NCI-H510A treated with DMSO at 0.1 percent for 48 hours (cell line): ENCODE measurements around the gene PRSS1.
"Not testable (repeated sequence)": the region's sequence is repeated elsewhere in the genome, so short reads cannot be mapped to it uniquely, and the experiment has no call there.

Experiments used
- DNase-seq: peaks from one replicate; lab custom pipeline; 2025; lab: John Stamatoyannopoulos, UW

PRSS1 gene

DNA sequence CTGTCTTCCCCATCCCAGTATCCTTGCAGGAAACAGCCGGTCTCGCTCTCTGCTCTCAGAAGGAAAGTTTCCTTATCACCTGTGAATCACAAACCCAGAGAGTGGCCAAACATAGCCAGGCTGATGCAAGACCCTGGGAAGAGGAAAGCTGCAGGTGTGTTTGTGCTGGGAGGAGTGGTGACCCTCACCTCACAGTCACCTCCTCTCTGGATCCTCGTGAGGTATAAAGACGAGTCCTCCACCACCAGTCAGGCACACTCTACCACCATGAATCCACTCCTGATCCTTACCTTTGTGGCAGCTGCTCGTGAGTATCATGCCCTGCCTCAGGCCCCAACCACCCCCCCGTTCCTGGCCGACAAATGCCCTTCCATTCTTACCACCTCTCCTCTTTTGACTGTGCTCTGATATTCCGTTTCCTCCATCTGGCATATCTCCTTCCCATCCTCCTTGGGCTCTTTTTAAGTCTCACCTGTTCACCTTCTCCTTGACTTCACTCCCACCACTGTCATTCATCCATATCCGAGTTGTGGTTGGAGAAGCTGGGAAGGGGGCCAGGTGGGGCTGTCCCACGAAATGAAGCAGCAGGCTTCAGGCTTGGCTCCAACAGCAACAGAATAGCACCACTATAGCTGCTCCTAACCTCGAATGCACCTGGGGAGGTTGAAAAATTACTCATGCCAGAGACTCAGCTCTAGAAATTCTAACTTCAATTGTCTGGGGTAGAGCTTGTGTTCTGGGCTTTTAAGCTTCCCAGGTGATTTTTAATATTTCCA, at the start of gene PRSS1:
PRSS1 (plus strand) TSS at position 255 of the 776 bp plus-strand sequence; CDS start at position 268, 13 bp downstream.
- no peak for DNase-seq

DNA sequence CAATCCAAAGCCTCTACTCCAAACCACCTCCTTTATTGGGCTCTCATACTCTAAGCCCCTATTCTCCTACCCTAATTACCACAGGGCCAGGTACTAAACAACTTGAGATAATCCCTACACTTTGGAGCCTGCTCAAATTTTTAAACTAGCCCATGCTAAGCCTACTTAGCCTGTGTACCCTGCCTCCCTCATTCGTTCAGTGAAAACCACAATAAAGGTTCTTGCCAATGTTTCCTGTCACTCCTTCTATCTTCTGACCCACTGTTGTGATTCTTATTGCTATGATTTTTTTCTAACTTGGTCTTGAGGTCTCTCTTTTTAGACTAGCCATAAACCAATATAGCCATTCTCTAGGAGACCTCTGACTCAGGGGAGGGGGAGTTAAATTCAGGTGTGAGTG, 48.3 kb upstream of the PRSS1 start:
- DNase-seq, result not testable (repeated sequence)

DNA sequence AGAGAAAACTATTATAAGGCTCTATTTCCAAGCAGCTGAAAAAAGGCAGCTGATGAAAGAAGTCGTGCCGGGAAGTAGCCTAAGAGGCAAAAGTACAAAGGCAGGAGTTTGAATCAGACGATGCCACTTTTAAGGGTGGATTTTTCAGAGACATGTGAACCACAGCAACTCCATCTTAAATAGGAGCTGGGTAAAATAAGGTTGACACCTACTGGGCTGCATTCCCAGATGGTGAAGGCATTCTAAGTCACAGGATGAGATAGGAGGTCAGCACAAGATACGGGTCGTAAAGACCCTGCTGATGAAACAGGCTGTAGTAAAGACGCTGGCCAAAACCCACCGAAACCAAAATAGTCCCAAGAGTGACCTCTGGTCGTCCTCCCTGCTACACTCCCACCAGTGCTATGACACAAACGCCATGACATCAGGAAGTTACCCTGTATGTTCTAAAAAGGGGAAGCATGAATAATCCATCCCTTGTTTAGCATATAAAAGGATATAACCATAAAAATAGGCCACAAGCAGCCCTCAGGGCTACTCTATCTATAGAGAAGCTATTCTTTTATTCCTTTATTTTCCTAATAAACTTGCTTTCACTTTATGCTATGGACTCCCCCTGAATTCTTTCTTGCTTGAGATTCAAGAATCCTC, 45.5 kb upstream of the PRSS1 start:
- DNase-seq, result no peak

DNA sequence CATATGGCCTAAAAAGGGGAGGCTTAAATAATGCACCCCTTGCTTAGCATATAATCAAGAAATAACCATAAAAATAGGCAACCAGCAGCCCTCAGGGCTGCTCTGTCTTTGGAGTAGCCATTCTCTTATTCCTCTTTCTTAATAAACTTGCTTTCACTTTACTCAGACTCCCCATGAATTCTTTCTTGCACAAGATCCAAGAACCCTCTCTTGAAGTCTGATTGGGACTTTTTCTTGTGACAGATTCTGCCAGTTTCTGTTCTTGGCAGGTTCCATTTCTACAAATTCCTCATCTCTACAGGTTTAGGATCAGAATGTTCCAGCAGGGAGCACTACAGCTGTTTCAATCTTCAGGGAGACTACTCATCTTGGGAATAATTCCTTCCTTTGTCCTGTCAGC, 40.5 kb upstream of the PRSS1 start:
- DNase-seq, result not testable (repeated sequence)

DNA sequence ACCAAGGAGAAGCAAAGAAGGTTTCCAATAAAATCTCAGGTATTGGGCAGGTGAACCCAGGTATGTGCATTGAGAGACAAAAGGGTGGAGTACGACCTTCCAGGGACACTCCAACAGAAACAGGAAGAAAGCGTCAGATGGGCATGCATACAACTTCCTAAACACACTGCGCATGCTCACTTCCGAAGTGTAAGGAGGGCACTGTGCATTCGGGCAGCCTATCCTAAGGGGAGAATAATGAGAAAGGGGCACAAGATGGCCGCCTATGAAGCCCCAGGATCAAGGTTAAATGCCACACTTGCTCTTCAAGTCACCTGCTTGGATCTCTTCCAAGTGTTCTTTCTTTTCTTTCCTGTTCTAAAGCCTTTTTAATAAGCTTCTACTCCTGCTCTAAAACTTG, 39.4 kb upstream of the PRSS1 start:
- DNase-seq, result no peak

DNA sequence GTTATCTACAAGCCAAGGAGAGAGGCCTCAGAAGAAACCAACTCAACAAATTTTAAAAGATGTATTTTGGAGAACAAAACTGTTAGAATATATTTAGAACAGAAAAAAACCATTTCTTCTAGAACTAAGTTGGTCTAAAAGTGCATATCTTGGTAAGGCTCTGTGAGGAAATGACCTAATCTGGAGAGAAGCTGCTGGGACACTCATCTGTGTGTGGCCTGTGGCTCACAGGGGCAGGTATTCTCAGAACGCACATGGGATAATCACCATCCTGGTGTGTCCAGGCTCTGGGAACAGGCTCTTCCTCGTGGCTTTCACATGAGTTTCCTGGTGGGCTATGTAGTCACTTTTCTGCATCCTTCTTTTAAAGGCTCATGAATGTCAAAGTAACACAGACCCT, 38.1 kb upstream of the PRSS1 start:
- no peak for DNase-seq

DNA sequence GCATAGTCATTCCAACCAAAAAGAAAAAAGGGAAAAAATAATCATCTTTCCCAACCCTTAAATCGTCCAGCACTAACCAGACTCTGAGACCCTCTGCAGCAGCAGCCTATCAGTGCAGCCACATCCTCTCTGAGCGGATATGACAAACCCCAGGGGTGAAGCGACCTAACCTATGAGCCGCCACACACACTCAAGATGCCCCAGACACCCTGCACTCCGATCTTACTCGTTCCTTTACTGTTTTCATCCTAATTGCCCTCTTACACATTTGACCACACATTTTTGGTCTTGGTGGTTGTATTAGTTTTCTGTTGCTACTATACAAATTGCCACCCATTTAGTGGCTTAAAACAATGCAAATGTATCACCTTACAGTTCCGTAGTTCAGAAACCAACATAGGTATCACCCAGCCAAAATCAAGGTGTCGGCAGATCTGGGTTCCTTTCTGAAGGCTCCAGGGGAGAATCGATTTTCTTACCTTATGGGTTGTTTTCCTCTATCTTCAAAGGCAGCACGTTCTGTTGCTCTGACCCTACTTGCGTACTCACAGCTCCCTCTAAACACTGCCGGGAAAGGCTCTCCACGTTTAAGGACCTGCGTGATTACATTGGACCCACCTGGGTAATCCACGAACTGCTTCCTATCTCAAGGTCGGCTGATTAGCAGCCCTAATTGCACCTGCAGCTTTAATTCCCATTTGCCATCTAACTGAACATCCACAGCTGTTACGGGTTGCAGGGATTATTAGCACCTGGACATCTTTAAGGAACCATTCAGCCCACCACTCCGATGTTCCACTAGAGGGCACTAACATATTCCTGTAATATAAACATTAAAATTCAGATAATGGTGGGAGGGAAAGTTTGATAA, 37.3 kb upstream of the PRSS1 start:
- DNase-seq, result no peak

DNA sequence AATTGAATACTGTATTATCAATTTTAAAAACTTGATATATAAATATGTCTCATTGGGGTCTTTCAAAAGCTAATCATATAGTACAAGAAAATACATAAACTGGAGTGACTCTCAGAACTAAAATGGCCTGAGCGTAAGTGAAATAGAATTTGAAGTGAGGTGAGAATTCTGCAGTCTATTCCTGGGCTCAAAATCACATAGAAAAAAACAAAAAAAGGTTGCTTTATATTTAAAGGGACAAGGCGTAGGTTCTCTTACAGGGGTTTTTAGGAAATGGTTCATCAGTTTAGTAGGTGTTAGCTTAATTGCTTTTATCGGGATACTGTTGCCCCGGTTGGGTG, 36.7 kb upstream of the PRSS1 start:
- DNase-seq, result no peak

DNA sequence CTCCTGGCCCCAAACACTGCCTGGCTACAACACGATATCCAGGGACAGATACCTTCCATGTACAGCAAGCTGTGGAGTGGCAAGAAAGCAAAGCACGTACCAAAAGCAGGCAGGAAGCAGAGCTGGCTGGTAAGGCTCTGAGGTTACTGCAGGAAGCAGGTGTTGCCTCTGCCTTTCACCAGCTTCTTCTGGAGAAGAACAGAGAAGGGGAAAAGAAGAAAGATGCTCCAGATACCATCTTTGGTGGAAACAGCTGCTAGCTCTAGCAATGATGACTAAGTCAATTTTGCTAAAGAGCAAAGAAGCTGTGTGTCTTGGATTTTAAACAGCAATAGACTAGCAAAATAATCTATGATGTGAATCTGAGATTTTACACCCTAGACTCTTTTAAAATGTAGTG, 34.9 kb upstream of the PRSS1 start:
- no peak for DNase-seq

DNA sequence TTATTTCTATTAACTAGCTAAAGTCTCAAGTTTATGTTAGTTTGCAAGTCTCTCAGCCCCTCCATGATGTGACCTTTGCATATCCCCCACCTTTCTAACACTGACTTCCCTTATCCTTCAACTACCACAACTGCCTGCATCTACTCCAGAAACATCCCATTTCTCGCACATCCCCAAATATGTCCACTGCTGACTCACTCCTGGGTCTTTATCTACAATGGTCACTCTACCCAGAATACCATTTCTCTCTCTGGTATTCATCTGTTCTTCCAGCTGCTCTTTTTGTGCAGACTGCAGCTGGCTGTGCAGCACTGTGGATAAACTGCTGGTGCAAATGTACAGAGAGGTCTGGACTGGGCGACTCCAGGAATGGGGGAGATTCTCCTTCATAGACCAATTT, 32.7 kb upstream of the PRSS1 start:
- no peak for DNase-seq

DNA sequence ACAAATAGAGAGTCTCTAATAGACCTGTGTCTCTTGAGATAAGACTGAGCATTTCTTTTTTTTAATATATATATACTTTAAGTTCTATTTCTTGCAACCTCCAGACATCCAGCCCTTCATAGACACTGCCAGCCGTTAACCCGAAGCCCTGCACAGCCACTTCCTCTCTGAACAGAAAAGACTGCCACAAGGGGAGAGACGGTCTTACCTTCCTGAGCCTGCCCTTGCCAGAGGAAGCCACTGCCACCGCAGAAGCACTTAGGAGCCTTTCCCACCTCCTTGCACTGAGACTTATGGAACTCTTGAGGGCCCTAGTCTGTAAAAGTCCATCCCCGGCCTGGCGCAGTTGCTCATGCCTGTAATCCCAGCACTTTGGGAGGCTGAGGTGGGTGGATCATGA, 31.8 kb upstream of the PRSS1 start:
- no peak for DNase-seq

DNA sequence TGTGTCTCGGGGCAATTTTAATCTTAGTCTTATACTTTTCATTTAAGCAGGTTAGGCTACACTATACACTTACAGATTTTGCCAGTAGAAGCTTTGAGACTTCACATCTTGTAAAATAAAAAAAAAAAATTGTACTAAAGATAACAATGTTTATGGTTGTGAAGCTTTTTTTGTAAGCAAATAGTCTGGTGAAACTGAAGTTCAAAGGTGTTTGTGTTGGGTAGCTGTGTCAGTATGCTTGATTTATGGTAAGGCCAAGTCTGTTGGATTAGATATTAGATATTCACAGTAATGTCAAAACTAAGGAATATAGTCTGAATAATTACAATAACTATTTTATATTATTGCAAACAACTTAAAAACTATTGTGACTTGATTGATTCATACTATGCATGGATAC, 31.0 kb upstream of the PRSS1 start:
- DNase-seq, result no peak

DNA sequence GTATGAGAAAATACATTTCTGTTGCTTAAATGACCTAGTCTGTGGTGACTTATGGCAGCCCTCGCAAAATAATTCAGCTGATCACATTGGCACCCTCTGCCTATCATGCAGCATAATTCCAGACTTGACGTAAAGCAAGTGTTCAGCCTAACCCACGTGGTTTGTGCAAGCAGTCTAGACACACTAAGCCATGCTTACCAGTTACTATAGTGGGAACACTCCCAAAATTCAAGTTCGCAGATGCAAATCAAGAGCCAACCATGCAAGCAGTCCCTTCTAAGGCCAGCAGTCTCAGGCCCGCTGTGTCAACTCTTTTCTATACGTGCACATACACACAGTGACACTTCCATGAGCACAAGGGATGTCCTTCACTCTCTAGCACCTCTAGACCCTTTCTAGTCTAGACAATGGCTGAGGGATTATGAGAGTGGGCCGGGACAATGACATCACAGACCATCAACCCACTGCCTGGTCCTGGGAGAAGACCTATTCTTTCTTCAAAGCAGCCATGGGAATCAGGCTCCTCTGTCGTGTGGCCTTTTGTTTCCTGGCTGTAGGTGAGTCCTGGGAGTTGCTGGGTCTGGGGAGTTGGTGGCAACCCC, 29.0 kb upstream of the PRSS1 start:
- no peak for DNase-seq

DNA sequence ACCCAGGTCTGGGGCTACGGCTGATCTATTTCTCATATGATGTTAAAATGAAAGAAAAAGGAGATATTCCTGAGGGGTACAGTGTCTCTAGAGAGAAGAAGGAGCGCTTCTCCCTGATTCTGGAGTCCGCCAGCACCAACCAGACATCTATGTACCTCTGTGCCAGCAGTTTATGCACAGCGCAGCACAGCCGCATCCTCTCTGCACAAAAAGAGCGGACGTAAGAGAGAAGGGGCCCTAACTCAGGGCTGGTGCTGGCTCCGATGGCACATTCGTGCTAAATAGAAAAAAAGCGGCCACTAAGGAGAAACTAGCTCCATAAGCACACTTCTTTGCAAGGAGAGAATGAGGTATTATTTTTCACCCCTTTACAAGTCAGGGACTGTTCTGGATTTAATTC, 28.3 kb upstream of the PRSS1 start:
- no peak for DNase-seq

DNA sequence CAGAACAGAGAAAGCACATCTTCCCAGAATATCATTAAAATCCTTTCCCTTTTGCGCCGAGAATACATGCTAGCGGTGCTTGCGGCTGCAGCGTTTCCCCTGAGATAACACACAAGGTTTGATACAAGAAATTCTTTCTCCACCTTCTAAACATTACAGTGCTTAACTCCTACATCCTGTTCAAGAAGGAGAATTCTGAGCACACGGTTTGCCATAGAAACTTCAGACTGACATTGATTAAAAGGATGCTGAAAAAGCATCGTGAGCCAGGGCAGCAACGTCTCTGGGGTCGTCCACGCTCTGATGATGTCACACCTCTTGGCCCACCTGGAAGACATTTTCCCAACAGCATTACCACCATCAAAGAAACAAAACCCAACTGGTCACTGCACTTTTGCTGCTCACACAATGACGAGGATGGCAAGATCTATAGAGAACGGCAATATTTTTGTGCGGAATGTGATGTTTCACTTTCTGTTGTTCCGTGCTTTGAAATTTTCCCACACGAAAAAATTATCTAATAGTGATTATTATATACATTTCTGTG, 27.0 kb upstream of the PRSS1 start:
- no peak for DNase-seq

DNA sequence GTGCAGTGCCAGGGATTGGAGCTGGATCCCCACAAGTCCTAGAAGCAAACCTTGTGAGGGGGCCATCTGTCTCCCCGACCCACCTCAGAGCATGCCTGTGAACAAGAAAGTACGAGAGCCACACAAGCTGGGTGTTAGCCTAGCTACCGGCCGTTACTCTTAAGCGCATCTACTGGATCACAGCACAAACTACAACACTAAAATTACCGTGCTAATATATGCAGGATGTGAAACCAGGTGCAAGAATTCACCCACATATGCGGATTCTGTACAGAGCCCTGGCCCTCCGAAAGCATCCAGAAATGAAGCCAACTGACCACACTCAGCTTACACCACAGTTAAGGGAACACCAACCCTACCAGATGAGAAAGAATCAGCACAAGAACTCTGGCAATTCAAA, 16.0 kb upstream of the PRSS1 start:
- no peak for DNase-seq

DNA sequence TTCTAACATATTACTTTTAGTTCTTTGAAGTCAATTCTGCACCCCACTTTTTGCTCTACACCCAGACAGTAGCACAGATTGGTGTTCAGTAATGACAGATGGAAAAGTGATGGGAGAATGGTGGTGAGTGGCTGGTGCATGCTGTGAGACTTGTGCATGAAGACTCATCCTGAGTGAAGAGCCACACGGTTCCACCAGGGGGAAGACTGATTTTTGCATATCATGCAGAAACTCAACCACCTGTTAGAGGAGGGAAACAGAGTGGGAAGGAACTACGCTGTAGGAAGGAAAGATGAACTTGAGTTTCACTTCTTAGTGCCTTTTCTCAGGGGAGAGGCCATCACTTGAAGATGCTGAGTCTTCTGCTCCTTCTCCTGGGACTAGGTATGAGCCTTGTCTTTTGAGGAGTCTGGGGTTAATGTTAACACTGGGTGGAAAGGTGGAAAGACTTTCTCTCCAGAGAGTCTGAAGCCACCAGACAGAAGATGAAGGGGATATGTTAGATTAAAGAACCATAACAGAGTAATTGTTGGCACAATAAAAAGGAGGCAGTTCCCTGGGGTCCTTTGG, 9.3 kb upstream of the PRSS1 start:
- no peak for DNase-seq

DNA sequence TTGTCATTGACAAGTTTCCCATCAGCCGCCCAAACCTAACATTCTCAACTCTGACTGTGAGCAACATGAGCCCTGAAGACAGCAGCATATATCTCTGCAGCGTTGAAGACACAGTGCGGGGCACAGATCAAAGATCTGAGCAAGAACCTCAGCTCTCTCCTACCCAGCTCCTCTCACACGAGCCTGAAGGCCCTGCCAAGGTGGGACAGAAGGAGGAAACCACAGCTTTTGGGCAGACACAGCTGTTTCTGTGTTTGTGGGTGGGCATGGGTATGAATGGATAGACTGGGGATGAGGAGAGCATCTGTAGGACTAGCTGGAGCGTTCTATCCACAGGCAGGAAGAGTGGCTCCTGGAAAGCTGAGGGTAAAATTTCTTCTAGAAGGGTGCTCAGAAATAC, 8.5 kb upstream of the PRSS1 start:
- no peak for DNase-seq

DNA sequence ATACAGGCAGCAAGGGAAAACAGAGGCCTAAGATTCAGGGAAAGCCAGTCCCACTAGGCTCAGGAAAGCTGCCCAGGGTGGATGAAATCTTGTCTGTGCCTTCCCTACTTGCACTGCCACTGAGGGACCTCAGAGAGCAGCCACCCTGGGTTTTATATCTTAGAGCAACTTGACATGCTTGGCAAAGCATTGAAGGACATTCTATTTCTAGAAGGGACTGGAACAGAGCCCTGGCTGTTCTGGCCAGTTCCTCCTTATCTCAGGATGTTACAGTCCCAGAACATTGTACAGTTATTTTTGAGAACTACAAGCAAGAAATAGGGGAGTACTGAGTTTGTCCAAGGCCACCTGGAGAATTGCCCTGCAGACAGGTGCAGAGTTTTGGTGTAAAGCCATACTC, 7.3 kb upstream of the PRSS1 start:
- DNase-seq, result not testable (repeated sequence)

DNA sequence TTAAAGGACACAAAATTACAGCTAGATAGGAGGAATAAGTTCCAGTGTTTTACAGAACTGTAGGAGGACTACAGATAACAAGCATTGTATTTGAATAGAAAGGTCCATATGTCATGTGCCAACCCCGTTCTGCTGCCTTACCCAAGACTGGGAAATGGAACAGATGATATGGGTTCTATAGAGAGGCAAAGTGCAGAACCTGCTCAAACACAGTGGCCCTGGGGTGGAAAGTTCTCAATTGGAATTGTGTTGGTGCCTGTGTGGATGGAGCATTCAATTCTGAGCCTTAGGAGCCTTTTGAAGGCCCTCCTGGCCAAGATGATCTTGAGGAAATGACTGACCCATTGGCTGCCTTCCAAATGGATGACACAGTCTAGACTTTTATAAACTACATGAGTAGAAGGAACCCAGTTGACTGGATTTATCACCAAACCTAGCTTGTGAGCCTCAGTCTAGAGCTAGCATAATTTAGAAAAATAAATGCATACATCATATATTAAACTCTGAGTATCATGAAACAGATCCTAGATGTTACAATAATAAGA, 4.1 kb upstream of the PRSS1 start:
- no peak for DNase-seq

DNA sequence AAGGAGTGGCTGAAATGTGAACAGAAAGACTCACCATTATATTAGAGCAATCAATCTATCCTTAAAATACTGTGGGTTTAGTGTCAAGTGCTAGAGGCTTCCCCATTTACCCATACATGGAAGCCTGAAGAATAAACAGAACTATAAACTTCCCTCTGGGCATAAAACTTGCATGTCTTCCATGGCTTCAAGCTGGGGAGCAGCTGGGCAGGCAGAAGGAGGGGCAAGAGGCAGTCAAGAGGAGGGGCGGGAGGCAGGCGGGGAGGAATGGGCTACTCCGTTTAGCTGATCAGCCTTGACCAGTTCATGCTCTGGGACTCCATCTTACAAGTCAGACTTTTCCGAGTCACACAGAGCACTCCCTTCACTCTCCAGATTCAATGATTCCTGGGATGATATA, 3.5 kb upstream of the PRSS1 start:
- no peak for DNase-seq

DNA sequence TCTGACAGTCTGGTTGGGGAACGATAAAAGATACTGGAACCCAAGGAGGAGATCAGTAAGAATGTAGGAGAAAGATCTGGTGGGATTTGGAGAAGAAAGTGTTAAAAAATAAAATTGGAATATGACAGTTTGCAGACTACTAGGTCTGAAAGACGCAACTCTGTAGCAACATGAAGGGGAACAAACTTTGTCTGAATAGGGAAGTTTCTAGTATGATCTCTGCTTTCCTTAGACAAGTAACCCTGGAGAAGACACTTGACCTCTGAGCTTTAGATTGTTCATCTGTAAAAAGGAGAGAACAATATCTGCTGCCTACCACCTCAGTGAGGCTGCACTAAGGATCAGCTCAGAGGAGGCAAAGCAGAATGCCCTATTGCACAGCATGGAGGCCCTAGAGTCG, 3.0 kb upstream of the PRSS1 start:
- no peak for DNase-seq
